ENCODE data around the gene SPC24. TPM values are rescaled to one million over a fixed set of nuclear protein-coding genes. Genes with fewer than 3 reads are reported as not detected.

Gene SPC24, protein sequence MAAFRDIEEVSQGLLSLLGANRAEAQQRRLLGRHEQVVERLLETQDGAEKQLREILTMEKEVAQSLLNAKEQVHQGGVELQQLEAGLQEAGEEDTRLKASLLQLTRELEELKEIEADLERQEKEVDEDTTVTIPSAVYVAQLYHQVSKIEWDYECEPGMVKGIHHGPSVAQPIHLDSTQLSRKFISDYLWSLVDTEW
- total RNA-seq (2022; extraction: Qiagen RNA extraction; ENCODE audit: low read depth), result 12.4 to 15.6 TPM (median 13.4 TPM) in 5 replicates

DNA sequence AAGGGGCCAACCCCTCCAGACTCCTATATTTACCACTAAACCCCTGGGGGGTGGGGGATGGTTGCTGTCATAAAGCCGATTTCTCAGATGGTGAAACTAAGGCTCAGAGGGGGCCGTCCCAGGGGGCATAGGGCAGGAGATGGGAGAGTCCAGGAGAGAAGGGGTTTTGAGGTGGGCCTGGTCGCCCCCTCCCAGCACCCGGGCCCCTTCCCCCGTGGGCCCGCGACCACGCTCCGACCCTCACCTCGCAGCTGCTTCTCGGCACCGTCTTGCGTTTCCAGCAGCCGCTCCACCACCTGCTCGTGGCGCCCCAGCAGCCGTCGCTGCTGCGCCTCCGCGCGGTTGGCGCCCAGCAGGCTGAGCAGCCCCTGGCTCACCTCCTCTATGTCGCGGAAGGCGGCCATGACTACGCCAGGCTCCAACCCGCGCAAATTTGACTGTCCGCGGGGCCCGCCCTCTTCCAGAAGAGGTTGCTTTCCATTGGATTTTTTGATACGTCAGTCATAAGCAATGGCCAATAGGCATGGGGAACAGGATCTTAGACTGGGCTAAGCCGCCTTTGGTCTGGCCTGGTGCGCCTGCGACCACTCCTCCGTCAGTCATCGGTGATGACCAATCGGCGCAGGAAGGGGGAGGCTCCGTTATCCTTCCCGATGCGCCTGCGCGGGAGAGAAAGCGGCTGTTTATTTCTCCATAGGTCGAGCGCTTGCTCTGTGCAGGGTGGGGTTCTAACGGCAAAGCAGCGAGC, at the start of gene SPC24:
SPC24 (minus strand) TSS at position 410 of the 748 bp plus-strand sequence; CDS start at position 404, 6 bp downstream.

GRCh38 chr19:11197291-11198174, 42.0 kb upstream of the SPC24 start, which contains the start of gene KANK2:
TSS of gene KANK2 (minus strand) at chr19:11197545. CDS start at chr19:11194511, 3,034 bp downstream.

Other genes starting within 250 kb of the SPC24 start
- gene YIPF2, start 227.1 kb downstream of the SPC24 start, total RNA-seq (2022; extraction: Qiagen RNA extraction; ENCODE audit: low read depth), result 18.0 to 22.7 TPM (median 19.1 TPM) in 5 replicates
- gene TIMM29, start 227.0 kb downstream of the SPC24 start, total RNA-seq (2022; extraction: Qiagen RNA extraction; ENCODE audit: low read depth), result 12.3 to 19.2 TPM (median 17.3 TPM) in 5 replicates
- gene SMARCA4, start 194.8 kb downstream of the SPC24 start, total RNA-seq (2022; extraction: Qiagen RNA extraction; ENCODE audit: low read depth), result 7.7 to 11.5 TPM (median 10.1 TPM) in 5 replicates
- 25.6 to 35.9 TPM (median 33.0 TPM) in 5 replicates for gene LDLR, start 66.3 kb downstream of the SPC24 start, total RNA-seq (2022; extraction: Qiagen RNA extraction; ENCODE audit: low read depth)
- gene KANK2, start 41.8 kb upstream of the SPC24 start, total RNA-seq (2022; extraction: Qiagen RNA extraction; ENCODE audit: low read depth), result 29.5 to 36.9 TPM (median 31.6 TPM) in 5 replicates
- gene ANGPTL8, start 83.8 kb upstream of the SPC24 start, total RNA-seq (2022; extraction: Qiagen RNA extraction; ENCODE audit: low read depth), result not detected in 5 replicates
- gene DOCK6, start 106.7 kb upstream of the SPC24 start, total RNA-seq (2022; extraction: Qiagen RNA extraction; ENCODE audit: low read depth), result 8.1 to 9.7 TPM (median 8.8 TPM) in 5 replicates
- gene TSPAN16, start 140.4 kb upstream of the SPC24 start, total RNA-seq (2022; extraction: Qiagen RNA extraction; ENCODE audit: low read depth), result not detected in 5 replicates
- 2.5 to 3.9 TPM (median 3.0 TPM) in 5 replicates for gene RAB3D, start 183.9 kb upstream of the SPC24 start, total RNA-seq (2022; extraction: Qiagen RNA extraction; ENCODE audit: low read depth)
- 98.1 to 128 TPM (median 106 TPM) in 5 replicates for gene TMEM205, start 190.5 kb upstream of the SPC24 start, total RNA-seq (2022; extraction: Qiagen RNA extraction; ENCODE audit: low read depth)
- 4.4 to 7.7 TPM (median 5.0 TPM) in 5 replicates for gene CCDC159, start 190.7 kb upstream of the SPC24 start, total RNA-seq (2022; extraction: Qiagen RNA extraction; ENCODE audit: low read depth)
- gene PLPPR2, start 199.7 kb upstream of the SPC24 start, total RNA-seq (2022; extraction: Qiagen RNA extraction; ENCODE audit: low read depth), result 8.3 to 11.2 TPM (median 10.5 TPM) in 5 replicates
- gene SWSAP1, start 218.9 kb upstream of the SPC24 start, total RNA-seq (2022; extraction: Qiagen RNA extraction; ENCODE audit: low read depth), result 1.7 to 2.7 TPM (median 2.3 TPM) in 5 replicates
- 3.7 to 5.8 TPM (median 4.7 TPM) in 5 replicates for gene EPOR, start 228.5 kb upstream of the SPC24 start, total RNA-seq (2022; extraction: Qiagen RNA extraction; ENCODE audit: low read depth)

Data from A549 treated with DMSO at 1 μM for 4 hours (cell line).